Right kidney (tissue), 1 donor: ENCODE data around the gene SFTPD.

Experiments
- DNase-seq: peaks from one replicate; pipeline ENCODE4 v3.0.0-alpha.2; 2016

The SFTPD gene

DNA sequence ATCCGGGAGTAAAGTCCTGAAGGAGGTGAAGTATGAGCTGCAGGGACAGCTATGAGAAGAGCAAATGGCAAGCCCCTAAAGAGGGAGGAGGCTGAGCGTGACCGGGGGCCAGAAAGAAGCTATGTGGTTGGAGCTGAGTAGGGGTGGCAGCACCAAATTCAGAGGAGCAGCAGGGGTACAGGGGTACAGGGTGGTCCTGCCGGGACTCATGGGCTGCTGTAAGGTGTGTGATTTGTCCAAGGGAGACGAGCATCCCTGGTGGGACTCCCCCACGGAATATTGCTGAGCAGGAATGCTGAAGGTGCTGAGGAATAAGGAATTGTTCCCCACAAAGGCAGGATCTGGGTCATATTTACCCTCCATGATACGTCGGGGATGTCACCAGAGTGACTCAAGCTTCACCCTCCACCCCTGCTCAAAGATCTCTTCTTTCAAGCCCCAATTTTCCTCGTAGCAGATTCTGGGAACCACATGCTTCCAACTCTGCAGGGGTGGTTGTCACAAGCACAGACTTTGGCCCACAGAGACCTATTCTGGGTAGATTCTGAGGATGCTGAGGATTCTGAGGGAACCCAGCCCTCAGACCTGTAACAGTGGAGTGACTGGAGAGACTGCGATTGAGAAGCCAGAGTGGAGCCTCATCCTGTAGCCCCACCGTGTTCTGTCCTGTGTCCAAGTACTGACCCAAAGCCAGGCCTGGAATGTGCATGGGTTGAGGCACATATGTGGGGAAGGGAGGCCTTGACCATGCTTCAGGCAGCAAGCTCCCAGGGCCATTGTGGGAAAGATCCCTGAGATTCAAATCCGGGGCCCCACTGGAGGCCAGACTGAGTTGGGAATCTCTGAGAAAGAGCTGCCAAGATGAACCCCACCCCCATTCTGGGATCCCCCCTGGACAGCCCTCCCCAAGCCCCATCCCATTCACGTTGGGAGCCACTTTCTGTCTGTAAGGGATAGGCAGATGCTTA, 4.2 kb downstream of the SFTPD start:
- DNase-seq, result no peak

DNA sequence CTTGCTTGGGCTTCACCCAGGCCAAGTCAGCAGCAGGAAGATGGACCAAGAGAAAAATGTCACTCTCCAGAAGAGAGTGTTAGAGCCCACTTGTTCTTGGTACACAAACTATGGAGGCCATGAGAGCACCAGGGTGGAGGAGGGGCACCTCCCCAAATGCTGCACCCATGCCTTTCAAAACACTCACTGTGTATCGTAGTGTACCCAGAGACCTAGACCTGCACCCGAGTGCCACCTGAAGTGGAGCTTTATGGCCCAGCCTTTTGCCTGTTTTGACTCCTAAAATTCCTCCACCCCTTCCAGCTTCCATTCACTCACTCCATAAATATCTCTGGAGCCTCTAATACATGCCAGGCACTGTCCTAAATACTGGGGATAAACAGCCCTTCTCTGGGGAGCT, 5.0 kb downstream of the SFTPD start:
- DNase-seq, result no peak

DNA sequence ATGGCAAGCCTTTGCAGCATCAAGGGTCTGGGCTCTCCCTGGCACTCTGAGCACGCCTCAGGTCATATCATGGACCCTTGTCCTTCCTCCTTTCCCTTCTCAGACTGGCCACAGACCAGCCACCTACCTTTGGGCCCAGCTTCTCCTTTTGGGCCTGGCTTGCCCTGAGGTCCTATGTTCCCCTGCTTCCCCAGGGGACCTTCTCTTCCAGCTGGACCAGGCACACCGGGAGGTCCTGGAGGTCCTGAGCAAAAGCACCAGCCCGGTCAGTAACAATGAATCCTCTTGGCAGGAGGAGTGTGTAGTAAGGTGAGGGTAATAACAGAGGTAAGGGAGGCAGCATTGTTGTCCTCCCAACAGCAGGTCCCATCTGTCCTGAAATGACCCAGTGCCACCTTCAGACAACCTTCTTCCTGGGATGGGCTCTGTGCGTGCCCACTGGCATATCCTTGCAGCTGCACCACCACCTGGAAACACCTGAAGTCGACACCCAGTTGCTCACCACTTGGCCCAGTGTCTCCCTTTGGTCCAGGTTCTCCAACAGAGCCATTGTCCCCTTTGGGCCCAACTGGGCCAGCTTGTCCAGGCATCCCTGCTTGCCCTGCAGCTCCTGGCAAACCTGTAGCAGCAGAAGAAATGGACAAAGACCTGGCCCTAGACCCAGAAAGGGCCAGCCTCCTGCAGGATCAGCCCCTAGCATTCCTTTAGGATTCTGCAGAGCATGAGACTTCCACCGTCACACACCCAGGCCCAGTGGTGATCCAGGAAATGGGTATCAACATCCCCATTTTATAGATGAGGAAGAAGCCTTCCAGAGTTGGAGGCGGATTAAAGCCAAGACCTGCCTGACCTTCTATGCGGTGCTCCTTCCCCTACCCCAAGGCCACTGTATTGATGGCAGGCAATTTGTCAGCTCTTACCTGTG, 6.4 kb downstream of the SFTPD start:
- DNase-seq, result no peak

DNA sequence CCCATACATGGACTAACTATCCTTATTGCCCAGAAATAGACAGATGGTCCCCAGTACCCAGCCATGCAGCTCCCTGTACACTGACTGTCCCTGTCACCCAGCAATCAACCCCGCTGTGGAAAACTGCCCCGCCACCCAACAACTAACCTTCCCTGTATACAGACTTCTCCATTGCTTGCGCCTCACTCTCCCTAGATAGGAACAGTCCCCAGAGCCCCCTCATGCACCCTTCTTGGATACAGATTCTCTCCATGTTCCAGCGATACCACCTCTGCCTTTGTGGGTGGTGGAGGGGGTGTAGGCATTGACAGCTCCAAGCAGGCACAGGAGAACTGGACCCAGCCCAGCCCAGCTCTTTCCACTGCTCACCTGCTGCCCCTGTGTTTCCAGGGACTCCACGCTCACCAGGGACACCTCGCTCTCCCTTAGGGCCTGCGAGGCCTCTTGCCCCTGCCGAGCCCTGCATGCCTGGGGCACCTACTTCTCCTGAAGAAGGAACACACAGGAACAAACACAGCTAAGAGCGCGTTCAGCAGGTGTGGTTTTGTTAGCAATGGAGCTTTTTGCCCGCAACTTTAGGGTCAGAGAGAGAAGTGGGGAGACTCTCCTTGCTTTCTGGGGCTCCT, 7.2 kb downstream of the SFTPD start:
- no peak for DNase-seq

- no peak for DNase-seq
These were observed 7.8 kb downstream of the SFTPD start for GRCh38 chr10:79941146-79941545.

DNA sequence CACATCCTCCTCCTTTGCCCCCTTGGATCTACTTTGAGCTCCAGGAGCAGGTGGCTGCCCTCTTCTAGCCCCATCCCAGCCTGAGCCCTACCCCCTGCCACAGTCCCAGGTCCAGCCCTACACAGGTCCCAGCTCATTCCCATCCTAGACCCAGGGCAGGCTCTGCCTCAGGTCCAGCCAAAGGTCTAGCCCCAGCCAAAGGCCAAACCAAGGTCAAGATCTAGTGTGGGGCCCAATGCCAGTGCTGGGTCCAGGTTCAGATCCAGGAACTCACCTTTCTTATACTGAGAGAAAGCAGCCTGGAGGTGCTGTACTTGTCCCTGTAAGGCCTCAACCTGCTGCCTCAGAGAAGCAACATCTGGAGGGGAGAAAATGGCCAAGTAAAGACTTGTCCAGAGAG, 8.5 kb downstream of the SFTPD start:
- no peak for DNase-seq

DNA sequence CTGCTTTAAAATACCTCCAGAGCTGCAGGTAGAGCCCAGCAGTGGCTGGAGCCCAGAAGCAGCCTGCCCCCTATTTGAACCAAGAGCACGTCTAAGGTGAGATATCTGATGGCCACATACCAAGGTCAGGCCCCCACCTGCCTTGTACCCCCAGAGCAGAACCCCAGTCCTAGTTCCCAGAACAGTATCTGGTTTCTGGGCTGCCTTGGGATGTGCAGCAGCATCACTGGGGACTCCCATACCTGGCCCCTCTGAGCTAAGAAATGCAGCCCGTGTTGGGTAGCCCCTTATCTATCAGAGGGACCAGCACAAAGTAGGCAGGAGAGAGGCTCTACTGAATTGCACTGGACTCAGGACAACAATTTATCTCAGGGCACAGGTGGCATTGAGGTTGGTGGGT, 8.9 kb downstream of the SFTPD start:
- DNase-seq, result no peak

- no peak for DNase-seq
These were observed 10.0 kb downstream of the SFTPD start for GRCh38 chr10:79938728-79939406.

- DNase-seq, result no peak
These were observed 11.2 kb downstream of the SFTPD start for GRCh38 chr10:79937701-79938151.

DNA sequence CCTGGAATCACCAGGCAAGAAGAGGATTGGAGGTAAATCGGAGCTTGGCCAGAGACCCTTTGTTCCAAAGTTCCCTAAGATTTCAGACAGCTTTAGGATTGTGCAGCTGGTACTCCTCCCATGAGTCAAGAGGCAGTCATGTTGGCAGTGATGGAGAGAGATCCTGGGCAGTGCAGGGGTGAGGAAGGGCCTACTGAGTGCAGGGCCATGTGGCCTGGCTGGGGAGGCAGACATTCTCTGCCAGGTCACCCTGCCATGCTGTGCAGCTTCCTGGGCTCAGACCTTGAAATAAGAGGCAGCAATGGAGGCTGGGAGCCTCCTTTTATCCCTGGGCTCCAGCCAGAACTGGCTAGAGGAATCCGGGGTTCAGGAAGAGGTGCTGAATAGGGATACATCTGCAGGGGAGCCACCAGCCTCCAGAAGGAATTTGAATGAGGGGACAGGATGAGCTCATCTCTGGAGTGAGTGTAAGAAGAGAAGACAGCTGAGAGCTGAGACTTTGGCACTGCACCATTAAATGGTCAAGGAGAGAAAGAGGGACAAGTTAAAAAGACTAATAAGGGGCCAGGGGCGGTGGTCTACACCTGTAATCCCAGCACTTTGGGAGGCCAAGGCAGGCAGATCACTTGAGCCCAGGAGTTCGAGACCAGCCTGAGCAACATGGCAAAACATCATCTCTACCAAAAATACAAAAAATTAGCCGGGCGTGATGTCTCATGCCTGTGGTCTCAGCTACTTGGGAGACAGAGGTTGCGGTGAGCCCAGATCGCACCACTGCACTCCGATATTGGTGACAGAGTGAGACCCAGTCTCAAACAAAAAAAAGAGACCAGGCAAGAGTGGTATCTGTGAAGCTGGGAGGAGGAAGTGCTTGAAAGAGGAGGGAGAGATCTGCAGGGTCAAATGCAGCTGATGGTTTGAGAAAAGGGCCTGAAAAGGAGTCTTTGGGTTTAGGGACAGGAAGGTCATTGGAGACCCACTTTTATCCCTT, 12.0 kb downstream of the SFTPD start:
- no peak for DNase-seq

GRCh38 chr10:79933961-79934360, 14.9 kb downstream of the SFTPD start:
- DNase-seq, result no peak

DNA sequence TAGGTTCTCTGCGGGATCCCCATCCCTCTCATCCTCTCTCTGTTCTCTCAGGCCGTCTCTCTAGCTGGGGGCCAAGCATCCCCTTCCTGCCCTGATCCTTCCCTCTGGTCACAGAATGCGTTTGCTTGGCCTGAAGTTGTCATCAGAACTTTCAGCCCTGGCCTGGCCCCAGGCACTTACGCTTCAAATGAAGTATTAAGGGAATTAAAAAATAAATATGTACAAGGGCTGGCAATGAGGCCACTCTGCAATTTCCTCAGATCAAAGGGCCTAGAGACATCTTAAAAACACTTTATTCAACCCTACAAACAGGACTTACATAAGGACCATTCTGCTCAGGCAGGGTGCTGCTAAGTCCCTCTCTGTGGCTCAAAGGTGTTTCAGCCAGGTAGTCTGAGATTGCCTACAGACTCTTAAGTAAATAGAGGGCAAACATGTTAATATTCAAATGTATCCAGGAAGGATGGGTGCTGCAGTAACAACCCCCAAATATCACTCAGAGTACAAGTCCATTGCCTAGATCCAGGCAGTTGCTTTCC, 16.0 kb downstream of the SFTPD start:
- DNase-seq, result no peak

DNA sequence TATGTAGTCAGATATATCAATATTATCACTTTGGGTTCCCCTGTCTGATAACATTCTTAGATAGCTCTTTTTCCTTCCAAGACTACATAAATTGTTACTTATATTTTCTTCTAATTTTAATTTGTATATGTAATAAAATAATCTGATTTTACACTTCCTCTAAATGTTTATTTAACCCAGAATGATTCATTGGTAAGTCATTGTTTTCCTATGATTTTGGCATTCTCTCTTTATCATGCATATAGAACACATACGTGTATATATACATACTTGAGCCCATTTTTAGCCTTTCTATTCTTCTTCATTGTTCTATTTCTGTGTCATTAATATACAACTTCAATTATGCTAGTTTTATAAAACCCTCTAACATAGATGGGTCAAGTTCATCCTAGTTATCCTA, 16.6 kb downstream of the SFTPD start:
- no peak for DNase-seq

DNA sequence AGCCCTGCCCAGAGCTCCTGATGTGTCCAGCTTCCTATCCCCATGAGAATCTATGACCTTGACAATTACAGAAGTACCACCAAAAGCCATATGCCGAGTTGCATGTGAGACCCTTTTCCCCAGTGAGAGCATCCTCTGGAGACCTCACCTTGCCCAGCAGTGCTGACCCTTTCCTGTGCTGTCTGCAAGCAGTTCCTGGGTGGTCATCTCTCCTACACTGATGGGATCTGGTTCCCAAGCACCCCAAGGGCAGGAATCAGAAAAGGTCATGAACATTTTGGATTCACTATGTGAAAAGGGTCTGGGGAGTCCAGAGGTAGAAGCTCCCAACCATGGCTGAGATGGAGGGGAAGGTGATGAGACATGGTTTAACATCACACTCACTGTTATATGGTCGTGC, 18.2 kb downstream of the SFTPD start:
- DNase-seq, result no peak

DNA sequence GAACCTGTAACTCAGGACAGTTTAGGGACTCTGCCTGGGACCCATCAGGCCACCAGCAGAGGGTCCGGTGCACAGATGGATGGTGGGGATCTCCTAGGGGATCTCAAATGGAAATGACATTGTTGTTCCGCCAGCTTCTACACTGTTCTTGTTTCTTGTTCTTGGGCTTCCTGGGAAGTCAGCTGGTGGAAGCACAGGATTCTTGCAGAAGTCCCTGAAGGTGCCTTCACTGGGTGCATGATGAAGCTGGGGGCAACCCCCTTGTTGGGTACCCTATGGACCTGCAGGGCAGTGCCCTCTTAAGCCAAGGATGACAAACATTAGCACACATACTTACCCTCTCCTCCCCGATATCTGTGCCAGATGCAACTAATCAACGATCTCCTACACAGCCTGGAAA, 18.6 kb downstream of the SFTPD start:
- DNase-seq, result no peak

DNA sequence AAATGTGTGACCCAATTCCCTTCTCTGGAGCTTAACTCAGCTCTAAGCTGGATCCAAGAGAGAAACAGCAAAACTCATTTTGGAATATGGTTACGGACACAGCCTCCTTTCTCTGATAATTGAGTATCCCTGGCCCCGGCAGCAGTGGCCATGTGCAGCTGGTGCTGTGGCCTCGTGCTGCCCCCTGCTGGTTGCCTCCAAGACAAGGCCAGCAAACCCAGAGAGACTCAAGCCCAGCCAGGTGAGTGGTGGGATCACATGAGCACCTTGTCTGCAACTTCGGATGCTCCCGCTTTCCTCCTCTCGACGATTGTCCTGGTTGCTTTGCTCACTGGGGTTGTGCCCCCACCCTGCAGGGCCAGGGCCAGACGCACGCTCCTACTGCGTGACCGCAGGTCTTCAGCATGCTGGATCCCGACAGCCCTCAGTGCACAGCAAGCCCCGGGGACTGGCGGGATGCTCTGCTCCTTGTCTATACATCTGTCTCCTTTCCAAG, 19.4 kb downstream of the SFTPD start:
- DNase-seq, result peak; percentile 70

DNA sequence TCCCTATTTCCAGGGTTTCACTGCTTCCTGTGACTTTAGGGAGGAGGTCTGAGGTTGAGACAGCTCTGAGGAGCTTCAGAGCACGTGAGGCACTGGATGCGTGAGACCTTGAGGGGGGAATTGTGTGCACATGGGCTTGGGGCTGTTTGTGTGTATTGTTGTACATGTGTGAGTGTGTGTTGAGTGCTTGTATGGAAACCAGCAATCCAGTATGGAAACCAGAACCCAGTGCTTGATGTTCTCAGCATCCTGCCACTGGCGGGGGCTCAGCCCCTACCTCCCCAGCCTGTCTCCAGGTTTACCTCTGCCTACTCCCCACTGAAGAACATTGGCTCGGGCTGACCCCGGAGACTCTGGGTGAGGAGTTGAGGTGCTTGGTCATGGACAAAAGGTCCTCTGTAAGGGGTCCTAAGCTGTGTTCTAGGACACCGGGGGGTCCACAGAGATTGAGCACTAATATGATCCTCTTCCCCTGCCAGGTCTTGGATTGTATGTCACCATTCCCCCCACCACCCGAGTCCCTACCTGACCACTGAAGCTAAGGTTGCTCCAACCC, 20.8 kb downstream of the SFTPD start:
- DNase-seq, result no peak

- no peak for DNase-seq
These were observed 21.6 kb downstream of the SFTPD start for GRCh38 chr10:79927111-79927828.

DNA sequence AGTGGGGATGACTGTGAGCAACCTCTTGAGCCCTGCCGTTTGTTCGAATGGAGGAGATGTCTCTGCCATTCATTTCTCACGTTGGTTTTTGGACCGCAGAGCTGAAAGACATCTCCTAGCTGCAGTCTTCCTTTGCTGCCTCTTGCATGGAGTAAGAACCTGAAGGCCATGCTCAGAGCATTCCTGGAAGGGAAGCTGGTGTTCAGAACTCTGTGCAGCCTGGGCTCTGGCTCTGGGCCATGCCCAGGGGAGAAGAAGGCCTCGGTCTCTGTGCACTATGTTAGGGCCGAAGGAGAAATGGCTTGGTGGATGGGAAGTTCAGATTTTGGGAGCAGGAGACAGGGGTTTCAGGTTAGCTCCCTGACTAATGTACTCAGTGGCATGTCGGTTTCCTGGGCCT, 22.9 kb downstream of the SFTPD start:
- DNase-seq, result no peak
